Right lung (tissue), 5 donors: Measurements from ENCODE around the gene SH3BP5. TPM values are rescaled to one million over a fixed set of nuclear protein-coding genes. Genes with fewer than 3 reads are reported as not detected.

Experiments used
- DNase-seq, 2 donors: peaks; one replicate each; pipeline ENCODE4 v3.0.0-alpha.2; 2013
- polyA plus RNA-seq, 5 donors: library from polyadenylated mRNA; unstranded; fragments of 120-200 nt; gene quantifications; one replicate each; pipeline versions ENCODE4 v1.2.1 to v1.2.3, GENCODE V29; 2013; ENCODE audit warnings: inconsistent platforms in 1 of 5, low replicate concordance in 1 of 5; ENCODE audit not compliant: insufficient read length in 5 of 5, insufficient read depth in 1 of 5

The SH3BP5 gene
- polyA plus RNA-seq, 5 donors, result 54.1 to 63.6 (median 59.4) TPM

- DNase-seq, result no peak
These were observed 53.2 kb downstream of the SH3BP5 start for GRCh38 chr3:15279205-15279604.

GRCh38 chr3:15277861-15278500, 54.4 kb downstream of the SH3BP5 start:
- DNase-seq, result no peak

- DNase-seq, result no peak
These were observed 56.2 kb downstream of the SH3BP5 start for GRCh38 chr3:15276028-15276724.

GRCh38 chr3:15273227-15273626, 59.2 kb downstream of the SH3BP5 start:
- no peak for DNase-seq

- peak in 1 of 2 donors; percentile 41 for DNase-seq
These were observed 59.8 kb downstream of the SH3BP5 start for GRCh38 chr3:15272426-15273196.

GRCh38 chr3:15271785-15272381, 60.5 kb downstream of the SH3BP5 start:
- no peak for DNase-seq

GRCh38 chr3:15271030-15271429, 61.4 kb downstream of the SH3BP5 start:
- no peak for DNase-seq

- no peak for DNase-seq
These were observed 63.0 kb downstream of the SH3BP5 start for GRCh38 chr3:15269091-15269989.

- peak; percentile 60 to 78 for DNase-seq
These were observed 64.3 kb downstream of the SH3BP5 start for GRCh38 chr3:15268033-15268631.

- DNase-seq, result no peak
These were observed 64.9 kb downstream of the SH3BP5 start for GRCh38 chr3:15267502-15267901.

GRCh38 chr3:15266510-15267376, 65.6 kb downstream of the SH3BP5 start:
- no peak for DNase-seq

- no peak for DNase-seq
These were observed 66.5 kb downstream of the SH3BP5 start for GRCh38 chr3:15265655-15266509.

GRCh38 chr3:15264486-15264885, 67.9 kb downstream of the SH3BP5 start:
- DNase-seq, result no peak

- DNase-seq, result no peak
These were observed 68.5 kb downstream of the SH3BP5 start for GRCh38 chr3:15263926-15264325.

- no peak for DNase-seq
These were observed 69.3 kb downstream of the SH3BP5 start for GRCh38 chr3:15263120-15263519.

- no peak for DNase-seq
These were observed 70.4 kb downstream of the SH3BP5 start for GRCh38 chr3:15262021-15262420.

- DNase-seq, result no peak
These were observed 71.1 kb downstream of the SH3BP5 start for GRCh38 chr3:15261274-15261673.

GRCh38 chr3:15260531-15260930, 71.9 kb downstream of the SH3BP5 start:
- DNase-seq, result no peak

- DNase-seq, result no peak
These were observed 73.7 kb downstream of the SH3BP5 start for GRCh38 chr3:15258720-15259119.
